HG03139 (cell line): ENCODE results near the gene DUSP16.

Source experiments
- ATAC-seq: cut with Tn5 transposase; IDR thresholded peaks from one replicate; pipeline ENCODE4 v1.9.1; 2021; ENCODE audit not compliant: unreplicated experiment

Gene DUSP16

GRCh38 chr12:12499909-12500604, 62.6 kb downstream of the DUSP16 start:
- ATAC-seq: no peak

- no peak for ATAC-seq
Observed at GRCh38 chr12:12498210-12498609, 64.5 kb downstream of the DUSP16 start.

- no peak for ATAC-seq
Observed at GRCh38 chr12:12495536-12495935, 67.1 kb downstream of the DUSP16 start.

- no peak for ATAC-seq
Observed at GRCh38 chr12:12492547-12492946, 70.1 kb downstream of the DUSP16 start.

GRCh38 chr12:12491606-12492005, 71.1 kb downstream of the DUSP16 start:
- ATAC-seq: no peak

GRCh38 chr12:12488823-12489550, 73.7 kb downstream of the DUSP16 start:
- ATAC-seq: no peak

- no peak for ATAC-seq
Observed at GRCh38 chr12:12488296-12488695, 74.4 kb downstream of the DUSP16 start.

- no peak for ATAC-seq
Observed at GRCh38 chr12:12487490-12487889, 75.2 kb downstream of the DUSP16 start.

GRCh38 chr12:12486661-12487240, 75.9 kb downstream of the DUSP16 start:
- ATAC-seq: peak; percentile 75

- no peak for ATAC-seq
Observed at GRCh38 chr12:12483438-12483837, 79.2 kb downstream of the DUSP16 start.

GRCh38 chr12:12482959-12483358, 79.7 kb downstream of the DUSP16 start:
- no peak for ATAC-seq

GRCh38 chr12:12482150-12482761, 80.4 kb downstream of the DUSP16 start:
- no peak for ATAC-seq

GRCh38 chr12:12481631-12482030, 81.0 kb downstream of the DUSP16 start:
- ATAC-seq: no peak

GRCh38 chr12:12480074-12480473, 82.6 kb downstream of the DUSP16 start:
- no peak for ATAC-seq

- no peak for ATAC-seq
Observed at GRCh38 chr12:12477532-12477890, 85.2 kb downstream of the DUSP16 start.

- ATAC-seq: no peak
Observed at GRCh38 chr12:12476857-12477531, 85.7 kb downstream of the DUSP16 start.

- ATAC-seq: peak; percentile 83
Observed at GRCh38 chr12:12474931-12475795, 87.5 kb downstream of the DUSP16 start.

- no peak for ATAC-seq
Observed at GRCh38 chr12:12474471-12474928, 88.2 kb downstream of the DUSP16 start.

GRCh38 chr12:12473223-12473622, 89.4 kb downstream of the DUSP16 start:
- ATAC-seq: no peak
